Colon (tissue), 2 donors: ENCODE measurements around the gene MBNL3.
A peak's percentile ranks its signal among the peaks of the same experiment; 100 is the strongest.
"Not testable (repeated sequence)": the region's sequence is repeated elsewhere in the genome, so short reads cannot be mapped to it uniquely, and the experiment has no call there.

Experiments used
- FAIRE-seq: peaks from 2 replicates; lab custom pipeline; 2012; peaks lifted over from hg19 to GRCh38; lab: Jason Lieb, UNC
- donor health status: control.
- donor health status: control.

The MBNL3 gene

GRCh38 chrX:132474544-132475248, 14.1 kb downstream of the MBNL3 start:
- no peak for FAIRE-seq

GRCh38 chrX:132472397-132472796, 16.4 kb downstream of the MBNL3 start:
- FAIRE-seq: peak; percentile 38

- no peak for FAIRE-seq
Measured at GRCh38 chrX:132470831-132471230, 18.0 kb downstream of the MBNL3 start.

GRCh38 chrX:132470179-132470578, 18.7 kb downstream of the MBNL3 start:
- peak; percentile 5 for FAIRE-seq

DNA sequence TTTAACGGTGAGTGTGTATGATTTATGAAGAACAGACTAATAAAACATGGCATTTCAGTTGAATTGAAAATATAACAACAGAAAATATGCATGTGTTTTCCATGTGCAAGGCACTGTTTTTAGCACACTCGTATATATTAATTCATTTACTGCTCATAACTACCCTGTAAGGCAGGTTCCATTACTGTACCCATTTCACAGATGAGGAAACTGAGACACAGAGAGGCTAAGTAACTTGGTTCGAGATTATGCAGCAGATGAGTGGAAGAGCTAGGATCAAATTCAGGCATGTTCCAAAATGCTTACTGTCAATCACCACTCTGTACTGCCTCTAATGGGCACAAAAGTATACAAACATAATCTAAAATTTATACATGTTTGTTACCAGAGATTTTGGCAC, 20.4 kb downstream of the MBNL3 start:
- no peak for FAIRE-seq

GRCh38 chrX:132467989-132468388, 20.8 kb downstream of the MBNL3 start:
- no peak for FAIRE-seq

DNA sequence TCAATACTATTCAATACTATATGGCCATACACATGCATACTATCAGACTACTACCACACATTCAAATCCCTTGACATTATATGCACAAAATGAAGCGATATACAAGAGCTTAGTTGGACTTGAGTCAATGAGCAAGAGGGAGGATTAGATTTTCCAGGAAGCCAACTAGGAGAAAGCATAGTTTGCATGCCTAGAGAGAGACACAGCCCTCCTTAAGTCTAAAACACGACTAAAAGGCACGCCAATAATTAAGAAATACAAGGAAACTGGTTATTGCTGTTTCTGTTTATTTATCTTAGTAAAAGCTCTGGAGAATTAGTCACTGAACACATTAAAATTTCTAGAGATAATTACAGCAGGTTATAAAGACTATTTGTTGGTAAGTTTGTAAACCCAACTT, 21.8 kb downstream of the MBNL3 start:
- peak; percentile 71 for FAIRE-seq

DNA sequence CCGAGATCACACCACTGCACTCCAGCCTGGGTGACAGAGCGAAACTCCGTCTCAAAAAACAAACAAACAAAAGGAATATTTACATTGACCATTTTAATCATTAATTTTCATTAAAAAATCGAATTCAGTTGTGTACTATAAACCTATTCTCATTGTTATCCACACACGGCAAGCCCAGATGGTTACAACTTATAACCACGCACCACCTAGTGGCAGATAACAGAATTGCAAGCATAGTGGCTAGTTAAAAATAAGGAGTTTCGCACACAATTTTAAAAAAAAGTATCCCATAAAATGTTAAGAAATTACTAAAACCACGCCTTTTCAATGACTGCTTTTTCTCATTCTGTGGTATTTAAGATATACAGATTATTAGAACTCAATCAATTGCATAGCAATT, 25.4 kb downstream of the MBNL3 start:
- FAIRE-seq: peak; percentile 60

DNA sequence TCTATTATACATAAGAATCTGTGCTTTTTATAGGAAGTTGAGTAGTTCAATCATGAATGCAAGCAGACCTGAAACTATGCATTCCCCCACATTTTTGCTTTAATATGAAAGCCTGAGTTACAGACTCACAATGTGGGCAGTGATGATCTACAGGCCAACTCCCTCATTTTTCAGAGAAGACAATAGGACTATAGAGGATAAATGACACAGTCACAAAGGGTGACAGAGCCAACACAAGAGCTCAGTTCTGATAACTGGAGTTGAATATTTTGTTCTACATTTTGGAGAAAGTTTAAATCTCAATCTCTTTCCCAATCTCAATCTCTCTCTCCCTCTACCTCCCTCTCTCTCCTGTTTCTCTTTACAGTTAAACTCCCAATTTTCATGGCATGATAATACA, 27.0 kb downstream of the MBNL3 start:
- no peak for FAIRE-seq

- no peak for FAIRE-seq
Measured at GRCh38 chrX:132452911-132453550, 35.8 kb downstream of the MBNL3 start.

DNA sequence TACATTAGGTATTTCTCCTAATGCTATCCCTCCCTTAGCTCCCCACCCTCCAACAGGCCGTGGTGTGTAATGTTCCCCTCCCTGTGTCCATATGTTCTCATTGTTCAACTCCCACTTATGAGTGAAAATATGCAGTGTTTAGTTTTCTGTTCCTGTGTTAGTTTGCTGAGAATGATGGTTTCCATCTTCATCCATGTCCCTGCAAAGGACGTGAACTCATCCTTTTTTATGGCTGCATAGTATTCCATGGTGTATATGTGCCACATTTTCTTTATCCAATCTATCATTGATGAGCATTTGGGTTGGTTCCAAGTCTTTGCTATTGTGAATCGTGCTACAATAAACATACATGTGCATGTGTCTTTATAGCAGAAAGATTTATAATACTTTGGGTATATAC, 42.9 kb downstream of the MBNL3 start:
- FAIRE-seq: not testable (repeated sequence)

DNA sequence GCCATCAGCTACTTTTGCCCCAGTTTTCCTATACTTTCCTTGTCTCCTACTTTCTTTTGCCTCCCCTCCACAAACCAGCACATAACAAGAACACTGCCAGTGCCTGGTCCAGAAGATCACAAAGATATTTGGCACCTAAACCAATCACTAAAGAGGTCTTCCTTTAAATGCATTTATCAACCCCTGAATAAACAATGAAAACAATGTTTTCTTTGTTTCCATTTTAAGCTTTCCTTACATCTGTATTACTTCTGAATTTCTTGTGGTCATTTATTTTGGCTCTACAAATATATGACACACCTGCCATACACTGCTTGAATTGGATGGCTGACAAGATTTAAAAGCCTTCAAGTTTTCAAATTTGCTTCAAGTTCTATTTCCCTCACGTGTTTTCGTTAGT, 43.9 kb downstream of the MBNL3 start:
- peak; percentile 10 for FAIRE-seq

- FAIRE-seq: no peak
Measured at GRCh38 chrX:132443196-132444135, 45.4 kb downstream of the MBNL3 start.

GRCh38 chrX:132442691-132443090, 46.1 kb downstream of the MBNL3 start:
- no peak for FAIRE-seq

- no peak for FAIRE-seq
Measured at GRCh38 chrX:132435222-132435621, 53.6 kb downstream of the MBNL3 start.

DNA sequence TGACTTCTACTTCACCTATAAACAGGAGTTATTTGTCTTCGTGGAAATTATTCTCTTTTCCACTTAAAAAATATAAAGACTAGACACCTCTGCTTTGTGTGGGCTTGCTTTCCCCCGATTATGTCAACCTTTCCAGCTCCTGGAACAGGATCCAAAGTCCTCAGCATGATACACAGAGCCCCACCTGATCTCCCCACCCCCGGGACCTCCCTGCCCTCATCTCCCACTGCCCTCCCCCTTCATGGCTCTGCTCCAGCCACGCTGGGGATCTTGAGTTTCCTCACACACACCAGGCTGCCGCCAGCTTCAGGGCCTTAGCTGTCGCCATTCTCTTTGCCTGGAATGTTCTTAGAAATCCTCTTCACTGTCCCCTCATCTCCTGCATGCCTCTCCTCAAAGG, 55.3 kb downstream of the MBNL3 start:
- no peak for FAIRE-seq

DNA sequence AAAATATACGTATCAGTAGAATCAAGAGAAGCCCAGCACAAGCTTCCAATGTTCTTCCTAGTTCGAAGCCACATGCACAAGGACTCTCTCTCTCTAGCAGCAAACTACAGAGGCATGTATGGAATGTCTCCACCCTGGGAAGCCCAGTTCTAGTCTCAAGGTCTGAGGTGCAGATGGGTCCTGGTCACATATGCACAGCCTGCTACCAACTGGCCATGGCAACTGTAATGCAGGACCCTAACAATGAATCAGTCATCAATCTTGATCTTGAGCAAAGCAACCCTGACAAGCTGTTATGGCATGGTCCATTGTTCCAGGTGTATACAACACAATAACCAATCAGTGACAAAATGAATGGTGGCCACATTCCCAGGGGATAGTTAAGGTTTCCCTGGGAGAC, 55.8 kb downstream of the MBNL3 start:
- no peak for FAIRE-seq

GRCh38 chrX:132428896-132429295, 59.9 kb downstream of the MBNL3 start:
- FAIRE-seq: no peak

- no peak for FAIRE-seq
Measured at GRCh38 chrX:132426695-132427281, 62.0 kb downstream of the MBNL3 start.

GRCh38 chrX:132425744-132426318, 63.0 kb downstream of the MBNL3 start:
- no peak for FAIRE-seq

- no peak for FAIRE-seq
Measured at GRCh38 chrX:132423323-132423722, 65.5 kb downstream of the MBNL3 start.

DNA sequence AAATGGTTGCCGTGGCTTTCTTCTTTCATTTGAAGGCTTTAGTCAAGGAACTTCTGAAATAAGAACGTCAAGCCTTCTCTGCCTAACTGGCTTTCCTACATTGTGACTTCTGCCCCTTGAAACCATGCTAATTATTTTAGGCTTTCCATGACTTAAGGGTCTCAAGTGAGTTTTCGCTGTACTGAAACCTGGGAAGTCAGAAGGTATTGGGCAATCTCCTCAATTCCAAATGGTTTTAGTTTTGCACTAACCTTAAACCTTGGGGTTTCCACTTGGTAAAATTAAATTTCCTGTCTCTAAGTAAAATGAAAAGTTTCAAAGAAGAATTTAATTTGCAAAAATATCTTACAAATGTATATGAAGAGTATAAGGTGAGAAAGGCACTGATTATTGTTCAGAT, 73.8 kb downstream of the MBNL3 start:
- FAIRE-seq: no peak
